Right lobe of liver (tissue), 4 donors: ENCODE measurements around the gene PASK.

ENCODE experiments used
- POLR2A ChIP-seq: fragments of 450-650 bp; IDR thresholded peaks from one replicate; pipeline ENCODE4 v1.6.1; 2017; ENCODE audit warnings: antibody characterized with exemption, mild to moderate bottlenecking
- TF ChIP-seq, protein P1 (sequence below), 4 donors: fragments of 200-600 bp in 3 of 4; fragments of 450-650 bp in 1 of 4; IDR thresholded peaks; one replicate each; pipeline versions ENCODE4 v1.5.1 to v1.8.0; 2016 to 2022; ENCODE audit warnings: antibody characterized with exemption in 4 of 4, mild to moderate bottlenecking in 2 of 4
- donor health status: DM: no; HTN: no; CAD: no.
- donor health status: DM: no; HTN: no; CAD: no.
- donor health status: DM: no; HTN: yes; CAD: no.

DNA sequence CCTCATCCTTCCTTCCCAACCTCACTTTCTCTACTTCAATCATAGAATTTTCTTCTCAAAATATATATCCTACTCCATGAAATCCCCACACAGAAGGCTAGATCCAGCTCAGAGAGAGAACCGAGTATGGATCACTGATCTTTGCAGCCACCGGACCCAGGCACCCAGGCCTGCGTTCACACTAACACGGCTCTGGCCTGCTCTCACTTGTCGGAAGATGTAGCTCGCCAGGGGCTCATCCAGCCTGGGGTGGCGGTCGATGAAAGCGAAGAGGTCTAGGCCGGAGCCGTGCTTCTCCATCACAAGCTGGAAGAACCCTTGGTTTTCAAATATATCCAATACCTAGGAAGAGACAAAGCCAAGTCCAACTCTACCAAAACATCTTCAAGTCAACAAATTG is 34.4 kb downstream of the PASK start:
- TF ChIP-seq, protein P1, sequence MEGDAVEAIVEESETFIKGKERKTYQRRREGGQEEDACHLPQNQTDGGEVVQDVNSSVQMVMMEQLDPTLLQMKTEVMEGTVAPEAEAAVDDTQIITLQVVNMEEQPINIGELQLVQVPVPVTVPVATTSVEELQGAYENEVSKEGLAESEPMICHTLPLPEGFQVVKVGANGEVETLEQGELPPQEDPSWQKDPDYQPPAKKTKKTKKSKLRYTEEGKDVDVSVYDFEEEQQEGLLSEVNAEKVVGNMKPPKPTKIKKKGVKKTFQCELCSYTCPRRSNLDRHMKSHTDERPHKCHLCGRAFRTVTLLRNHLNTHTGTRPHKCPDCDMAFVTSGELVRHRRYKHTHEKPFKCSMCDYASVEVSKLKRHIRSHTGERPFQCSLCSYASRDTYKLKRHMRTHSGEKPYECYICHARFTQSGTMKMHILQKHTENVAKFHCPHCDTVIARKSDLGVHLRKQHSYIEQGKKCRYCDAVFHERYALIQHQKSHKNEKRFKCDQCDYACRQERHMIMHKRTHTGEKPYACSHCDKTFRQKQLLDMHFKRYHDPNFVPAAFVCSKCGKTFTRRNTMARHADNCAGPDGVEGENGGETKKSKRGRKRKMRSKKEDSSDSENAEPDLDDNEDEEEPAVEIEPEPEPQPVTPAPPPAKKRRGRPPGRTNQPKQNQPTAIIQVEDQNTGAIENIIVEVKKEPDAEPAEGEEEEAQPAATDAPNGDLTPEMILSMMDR (IDR thresholded peaks at IDR 0.05), result no peak
- no peak for TF ChIP-seq POLR2A
